Stimulated activated CD4-positive, alpha-beta T cell treated with anti-CD3 and anti-CD28 coated beads, Interleukin-12 subunit alpha, Interleukin-12 subunit beta, amount 100 ng/mL, for 24 hours (primary cell): Measurements from ENCODE around the gene KTN1.

Source experiments
- DNase-seq, 2 experiments: peaks; one replicate each; pipeline ENCODE4 v3.0.0-alpha.2; 2020; ENCODE audit warnings: low read depth in 2 of 2

The KTN1 gene

DNA sequence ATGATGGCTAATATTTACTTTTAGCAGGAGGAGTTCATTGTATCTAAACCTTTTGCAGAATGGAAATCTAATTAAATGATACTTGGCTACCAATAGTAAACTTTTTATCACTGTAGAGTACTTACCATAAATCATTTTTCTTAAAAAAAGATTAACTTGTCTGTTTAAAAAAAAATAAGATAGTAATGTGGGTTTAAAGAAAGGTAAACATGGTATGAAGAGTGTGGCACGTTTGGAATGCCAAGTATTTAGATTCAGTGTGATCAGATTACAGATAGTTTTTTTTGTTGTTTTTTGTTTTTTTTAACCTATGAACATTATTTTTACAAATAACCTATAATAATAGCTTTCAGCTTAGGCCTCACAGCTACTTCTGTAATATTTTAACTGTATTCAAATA lies 25.8 kb downstream of the KTN1 start:
- no peak for DNase-seq

DNA sequence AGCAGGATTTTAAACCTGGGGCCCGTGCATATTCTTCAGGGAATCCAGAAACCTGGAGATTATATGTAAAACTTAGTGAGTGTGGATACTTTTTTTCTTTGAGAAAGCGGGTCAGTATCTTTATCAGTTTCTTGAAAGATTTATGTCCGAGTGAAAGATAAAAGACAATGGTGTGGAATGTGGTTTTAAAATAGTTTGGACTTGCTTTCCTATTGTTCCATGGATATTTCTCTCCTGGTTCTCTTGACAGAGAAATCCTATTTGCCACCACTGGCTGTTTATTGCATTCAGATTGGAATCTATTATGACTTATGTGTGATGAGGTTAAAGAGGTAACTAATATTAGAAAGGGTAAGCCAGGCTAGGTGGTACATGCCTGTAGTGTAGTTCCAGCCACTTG lies 27.4 kb downstream of the KTN1 start:
- no peak for DNase-seq

DNA sequence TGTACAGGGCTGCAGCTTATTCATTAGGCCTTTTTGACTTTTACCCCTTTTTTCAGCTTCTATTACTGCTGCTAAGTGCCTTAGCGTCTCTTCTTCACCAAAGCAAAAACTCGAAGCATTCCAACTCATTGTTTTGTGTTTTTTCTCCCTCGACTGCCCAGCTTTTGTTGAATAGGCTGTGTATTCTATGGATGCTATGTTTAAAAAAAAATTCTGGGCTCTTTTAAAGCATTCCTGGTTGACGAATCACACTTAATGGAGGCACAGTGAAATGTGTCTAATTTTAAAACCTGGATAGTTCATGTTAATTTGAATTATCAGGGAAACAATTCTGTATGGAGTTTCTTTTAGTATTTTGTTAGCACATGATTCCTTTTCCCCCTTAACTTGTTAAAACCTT lies 29.7 kb downstream of the KTN1 start:
- no peak for DNase-seq

DNA sequence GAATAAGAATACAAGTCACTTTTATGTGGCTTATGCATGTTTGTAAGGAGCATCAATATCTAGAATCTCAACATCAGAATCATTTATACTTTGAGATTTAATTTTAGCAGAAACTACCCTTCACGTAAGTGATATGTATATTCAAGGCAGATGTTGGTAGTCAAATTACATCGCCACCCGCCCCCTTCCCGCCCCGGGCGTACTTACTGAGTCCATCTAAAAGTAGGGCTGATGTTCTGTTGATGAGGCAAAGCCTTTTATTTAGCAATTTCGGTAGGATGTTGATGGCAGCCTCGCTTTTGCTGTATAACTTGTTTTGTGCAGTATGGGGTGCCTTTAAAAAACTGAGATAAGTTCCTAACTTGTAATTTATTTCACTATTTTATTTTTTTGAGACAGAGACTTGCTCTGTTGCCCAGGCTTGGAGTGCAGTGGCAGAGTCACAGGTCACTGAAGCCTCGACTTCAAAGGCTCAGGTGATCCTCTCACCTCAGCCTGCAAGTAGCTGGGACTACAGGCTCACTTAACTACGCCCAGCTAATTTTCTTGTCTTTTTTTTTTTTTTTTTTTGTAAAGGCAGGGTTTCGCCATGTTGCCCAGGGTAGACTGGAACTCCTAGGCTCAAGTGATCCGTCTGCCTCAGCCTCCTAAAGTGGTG lies 30.8 kb downstream of the KTN1 start:
- no peak for DNase-seq

DNA sequence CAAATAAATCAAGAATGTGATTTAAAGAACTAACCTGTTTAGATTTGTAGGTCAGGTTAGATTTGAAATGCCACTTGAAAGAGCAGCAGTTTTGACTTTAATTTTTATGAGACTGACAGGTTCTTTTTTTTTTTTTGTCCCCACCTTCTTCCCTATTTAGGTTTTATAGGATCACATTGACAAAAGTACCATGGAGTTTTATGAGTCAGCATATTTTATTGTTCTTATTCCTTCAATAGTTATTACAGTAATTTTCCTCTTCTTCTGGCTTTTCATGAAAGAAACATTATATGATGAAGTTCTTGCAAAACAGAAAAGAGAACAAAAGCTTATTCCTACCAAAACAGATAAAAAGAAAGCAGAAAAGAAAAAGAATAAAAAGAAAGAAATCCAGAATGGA lies 31.9 kb downstream of the KTN1 start:
- no peak for DNase-seq

DNA sequence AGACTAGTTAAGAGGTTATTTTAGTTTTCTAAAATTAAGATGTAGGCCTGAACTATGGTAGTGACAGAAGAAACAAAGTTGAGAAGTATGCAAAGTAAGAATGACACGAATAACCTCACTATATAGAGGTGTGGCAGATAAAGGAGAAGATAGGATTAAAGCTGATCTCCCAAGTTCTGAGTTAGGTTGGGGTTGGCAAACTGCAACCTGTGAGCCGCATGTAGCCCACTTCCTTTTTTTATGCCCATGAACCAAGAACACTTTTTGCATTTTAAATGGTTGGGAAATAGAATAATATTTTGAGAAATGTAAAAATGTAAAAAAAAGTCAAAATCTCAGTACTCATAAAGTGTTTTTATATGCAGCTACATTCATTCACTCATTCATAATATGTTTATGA lies 34.3 kb downstream of the KTN1 start:
- no peak for DNase-seq

DNA sequence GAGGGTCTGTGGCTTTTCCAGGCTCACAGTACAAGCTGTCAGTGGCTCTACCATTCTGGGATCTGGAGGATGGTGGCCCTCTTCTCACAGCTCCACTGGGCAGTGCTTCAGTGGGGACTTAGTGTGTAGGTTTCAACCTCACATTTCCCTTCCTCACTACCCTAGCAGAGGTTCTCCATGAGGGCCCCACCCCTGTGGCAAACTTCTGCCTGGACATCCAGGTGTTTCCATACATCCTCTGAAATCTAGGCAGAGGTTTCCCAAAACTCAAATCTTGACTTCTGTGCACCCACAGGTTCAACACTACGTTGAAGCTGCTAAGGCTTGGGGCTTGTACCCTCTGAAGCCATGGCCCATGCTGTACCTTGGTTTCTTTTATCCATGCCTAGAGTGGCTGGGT lies 40.3 kb downstream of the KTN1 start:
- DNase-seq: no peak

DNA sequence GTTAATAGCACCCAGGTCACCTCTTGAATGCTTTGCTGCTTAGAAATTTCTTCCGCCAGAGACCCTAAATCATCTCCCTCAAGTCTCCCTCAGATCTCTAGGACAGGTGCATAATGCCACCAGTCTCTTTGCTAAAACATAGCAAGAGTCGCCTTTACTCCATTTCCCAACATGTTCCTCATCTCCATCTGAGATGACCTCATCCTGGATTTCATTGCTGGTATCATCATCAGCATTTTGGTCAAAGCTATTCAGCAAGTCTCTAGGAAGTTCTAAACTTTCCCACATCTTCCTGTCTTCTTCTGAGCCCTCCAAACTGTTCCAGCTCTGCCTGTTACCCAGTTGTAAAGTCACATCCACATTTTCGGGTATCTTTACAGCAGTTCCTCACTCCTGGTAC lies 41.0 kb downstream of the KTN1 start:
- no peak for DNase-seq

DNA sequence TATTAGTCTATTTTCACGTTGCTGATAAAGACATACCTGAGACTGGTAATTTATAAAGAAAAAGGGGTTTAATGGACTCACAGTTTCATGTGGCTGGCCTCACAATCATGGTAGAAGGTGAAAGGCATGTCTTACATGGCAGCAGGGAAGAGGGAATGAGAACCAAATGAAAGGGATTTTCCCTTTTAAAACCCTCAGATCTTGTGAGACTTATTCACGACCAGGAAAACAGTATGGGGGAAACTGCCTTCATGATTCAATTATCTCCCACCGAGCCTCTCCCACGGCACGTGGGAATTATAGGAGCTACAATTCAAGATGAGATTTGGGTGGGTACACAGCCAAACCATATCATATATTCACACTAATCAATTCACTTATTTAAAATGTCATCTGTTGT lies 41.4 kb downstream of the KTN1 start:
- DNase-seq: no peak

DNA sequence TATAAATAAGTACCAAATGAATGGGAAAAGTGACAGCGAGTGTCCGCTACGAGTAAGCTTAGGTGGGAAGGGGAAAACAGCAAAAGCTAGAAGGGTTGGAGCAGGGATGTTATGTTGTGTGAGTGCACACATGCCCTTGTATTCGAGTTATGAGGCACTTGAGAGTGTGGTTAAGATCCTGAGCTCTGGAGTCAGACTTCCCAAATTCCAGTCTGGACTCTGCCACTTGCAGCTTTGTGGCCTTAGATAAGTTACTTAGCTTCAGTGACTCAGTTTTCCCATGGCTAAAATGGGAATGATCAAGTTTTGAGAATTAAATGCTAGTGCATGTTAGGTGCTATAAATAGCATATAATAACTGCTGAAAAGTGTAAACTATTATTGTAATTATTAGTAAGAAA lies 44.9 kb downstream of the KTN1 start:
- DNase-seq: no peak

DNA sequence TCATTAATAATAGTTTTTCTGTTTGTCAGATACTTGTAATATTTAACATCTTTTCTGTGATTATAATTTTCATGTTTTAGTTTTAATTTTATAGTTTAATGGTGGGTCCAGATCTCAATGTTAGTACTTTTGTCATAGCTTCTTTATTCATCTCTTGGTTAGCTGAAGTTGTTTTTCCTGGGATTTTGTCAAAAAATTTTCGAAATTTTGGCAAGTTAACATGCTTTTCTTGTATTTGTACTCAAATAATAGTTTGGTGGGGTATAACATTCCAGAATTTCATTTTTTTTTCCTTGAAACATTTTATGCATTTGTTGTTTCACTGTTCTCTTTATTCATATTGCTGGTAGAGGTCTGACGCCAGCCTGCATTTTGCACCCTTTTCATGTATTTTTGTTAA lies 45.5 kb downstream of the KTN1 start:
- DNase-seq: no peak

DNA sequence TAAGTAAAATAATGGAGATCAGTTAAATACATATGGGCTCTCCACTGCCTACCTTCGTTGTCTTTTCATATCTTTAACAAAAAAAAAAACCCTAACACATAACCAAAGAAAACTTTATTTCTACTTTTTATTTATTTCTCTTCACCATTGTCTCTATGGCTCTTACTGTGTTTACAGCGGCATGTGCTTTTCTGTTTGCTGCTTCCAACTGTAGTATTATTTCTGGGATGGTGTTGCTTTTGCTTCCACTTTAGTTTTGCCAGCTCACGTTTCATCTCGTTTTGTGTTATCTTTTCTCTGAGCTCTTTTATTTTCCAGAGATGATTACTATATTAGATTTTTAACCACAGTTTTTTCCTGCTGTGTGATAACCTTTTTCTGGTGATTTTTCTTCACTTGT lies 46.1 kb downstream of the KTN1 start:
- DNase-seq: no peak

DNA sequence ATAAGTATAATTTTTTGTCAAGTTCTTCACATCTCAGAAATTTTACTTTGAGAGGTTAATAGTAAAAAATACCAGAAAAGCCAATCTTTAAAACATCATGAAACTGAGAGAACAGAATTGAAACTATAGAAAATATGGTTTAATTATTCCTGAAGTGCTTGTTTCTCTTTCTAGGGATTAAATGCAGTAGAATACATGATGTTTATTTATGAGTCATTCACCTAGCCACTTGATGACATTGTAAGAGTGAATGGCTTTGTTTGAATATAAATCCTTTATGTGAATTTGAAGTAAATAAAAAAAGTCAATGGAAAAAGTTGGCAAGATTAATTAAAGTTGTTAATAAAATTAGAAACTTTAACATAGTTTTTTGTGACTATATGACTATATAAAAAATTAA lies 48.4 kb downstream of the KTN1 start:
- no peak for DNase-seq

DNA sequence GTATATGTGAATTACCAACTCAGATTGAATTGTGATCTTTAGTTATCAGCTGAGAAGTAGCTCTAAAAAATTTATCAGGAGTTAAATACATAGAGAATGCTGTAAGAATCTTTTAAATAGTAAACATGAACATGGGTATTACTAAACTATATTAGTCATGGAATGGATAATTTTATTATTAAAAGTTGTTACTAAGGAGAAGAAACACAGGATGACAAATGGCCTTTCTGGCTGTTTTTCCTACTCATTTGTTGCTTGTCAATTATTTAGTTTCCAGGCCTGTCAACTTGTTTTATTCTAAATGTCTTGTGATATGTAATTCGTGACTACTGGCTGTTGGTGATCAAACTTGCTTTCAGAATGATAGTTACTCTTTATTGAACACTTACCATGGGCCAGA lies 58.7 kb downstream of the KTN1 start:
- no peak for DNase-seq

DNA sequence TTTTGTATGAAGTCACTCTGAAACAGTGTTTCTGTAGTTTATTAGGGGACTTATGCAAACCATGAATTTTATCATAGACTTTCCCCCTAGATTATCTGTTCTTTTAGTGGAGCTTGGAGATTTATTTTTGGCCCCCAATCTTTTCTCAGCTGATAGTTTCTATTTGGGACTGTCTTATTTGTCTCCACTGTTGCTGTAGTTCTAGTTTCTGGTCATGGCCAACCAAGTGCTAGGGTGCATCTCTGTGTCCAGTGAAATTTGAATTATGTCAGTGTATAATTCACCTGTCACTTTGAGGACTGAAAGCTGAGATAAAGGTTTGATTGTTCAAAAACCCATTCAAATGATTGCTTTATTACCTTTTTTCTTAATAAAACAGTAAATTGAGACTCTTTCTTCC lies 61.3 kb downstream of the KTN1 start:
- DNase-seq: no peak

DNA sequence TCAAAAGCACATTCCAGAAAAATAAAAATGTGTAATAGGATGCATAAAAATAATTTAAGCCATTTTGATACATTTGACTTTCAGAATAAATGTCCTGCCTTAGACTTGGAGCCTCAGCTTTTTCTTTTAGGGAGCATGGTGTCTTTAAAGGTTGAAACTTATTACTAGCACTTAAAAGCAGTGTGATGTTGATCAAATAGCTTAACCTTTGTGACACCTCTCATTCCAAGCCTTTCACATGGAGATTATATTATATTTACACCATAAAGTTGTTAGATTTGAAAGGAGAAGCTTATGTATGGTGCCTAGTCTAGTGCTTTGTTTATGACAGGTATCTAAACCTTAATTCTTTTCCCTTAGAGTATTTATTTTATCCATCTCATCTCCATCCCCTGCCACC lies 61.9 kb downstream of the KTN1 start:
- no peak for DNase-seq

DNA sequence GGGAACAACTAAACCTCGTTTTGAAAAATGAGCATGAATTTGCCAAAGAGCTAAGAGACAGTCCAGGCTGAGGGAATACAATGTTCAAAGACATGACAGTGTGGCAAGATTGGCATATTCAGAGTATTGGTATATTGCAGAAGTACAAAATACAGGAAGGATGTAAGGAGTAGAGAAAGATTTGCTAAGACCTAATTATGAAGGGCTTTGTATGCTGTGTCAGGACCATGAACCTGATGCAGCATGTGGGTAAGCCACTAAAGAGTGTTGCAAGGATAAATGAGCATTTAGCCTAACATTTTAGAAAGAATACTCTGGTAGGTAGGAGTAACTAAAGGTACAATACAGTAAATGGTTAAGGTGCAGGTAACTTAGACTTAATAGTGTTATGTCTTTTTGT lies 65.1 kb downstream of the KTN1 start:
- DNase-seq: no peak

DNA sequence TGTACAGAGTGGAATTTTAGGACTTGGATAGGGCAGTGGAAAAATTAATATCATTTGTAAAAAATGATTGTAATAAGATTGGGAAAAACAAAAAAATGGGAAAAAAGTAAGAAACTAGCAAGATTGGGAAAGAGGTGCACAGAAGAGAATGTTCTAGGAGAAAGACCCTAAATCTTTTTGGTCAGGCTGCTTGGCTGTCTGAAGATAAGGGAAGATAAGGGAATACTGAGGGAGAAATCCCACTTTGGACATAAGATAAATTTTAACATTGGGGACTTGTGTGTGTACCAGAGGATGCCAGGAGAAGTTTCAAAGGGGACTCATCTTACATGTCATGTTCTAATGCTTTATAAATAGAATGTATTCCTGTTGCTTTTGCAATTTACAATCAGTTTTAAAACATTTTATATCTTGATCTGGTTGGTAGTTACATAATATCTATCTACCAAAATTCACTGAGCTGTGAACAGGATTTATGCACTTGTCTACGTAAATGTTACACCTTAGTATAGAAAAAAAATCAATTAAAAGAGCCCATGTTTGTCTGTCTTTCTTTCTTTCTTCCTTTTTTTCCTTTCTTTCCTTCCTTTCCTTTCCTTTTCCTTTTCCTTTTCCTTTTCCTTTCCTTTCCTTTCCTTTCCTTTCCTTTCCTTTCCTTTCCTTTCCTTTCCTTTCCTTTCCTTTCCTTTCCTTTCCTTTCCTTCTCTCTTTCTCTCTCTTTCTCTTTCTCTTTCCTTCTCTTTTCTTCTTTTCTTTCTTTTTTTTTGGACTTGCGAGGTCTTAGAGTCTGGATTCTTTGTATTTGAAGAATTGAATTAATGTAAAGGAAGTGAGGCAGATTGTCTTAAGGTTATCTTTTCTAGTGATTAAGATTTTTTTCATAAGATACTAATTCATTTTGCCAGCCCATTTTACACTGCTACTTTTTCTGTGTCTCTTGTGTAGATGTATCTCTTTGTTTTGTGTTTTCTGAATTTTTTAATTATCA lies 66.1 kb downstream of the KTN1 start:
- no peak for DNase-seq

DNA sequence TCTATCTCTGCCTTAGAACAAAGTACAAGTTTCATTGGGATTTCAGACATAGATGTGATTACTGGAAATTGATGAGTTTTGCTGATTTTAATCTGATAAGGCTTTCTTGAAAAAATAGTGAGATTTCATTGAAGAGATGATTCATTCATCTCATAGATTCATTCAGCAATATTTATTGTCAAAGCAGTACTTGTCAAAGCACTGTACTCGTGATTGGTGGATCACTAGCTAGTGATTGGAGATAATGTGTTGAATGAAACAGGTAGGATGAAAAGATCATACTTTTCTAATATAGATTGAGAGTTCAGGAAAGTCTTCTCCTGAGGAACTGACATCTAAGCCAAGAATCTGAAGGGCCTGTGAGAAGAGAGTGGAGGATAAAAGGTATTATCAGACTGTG lies 71.0 kb downstream of the KTN1 start:
- no peak for DNase-seq

DNA sequence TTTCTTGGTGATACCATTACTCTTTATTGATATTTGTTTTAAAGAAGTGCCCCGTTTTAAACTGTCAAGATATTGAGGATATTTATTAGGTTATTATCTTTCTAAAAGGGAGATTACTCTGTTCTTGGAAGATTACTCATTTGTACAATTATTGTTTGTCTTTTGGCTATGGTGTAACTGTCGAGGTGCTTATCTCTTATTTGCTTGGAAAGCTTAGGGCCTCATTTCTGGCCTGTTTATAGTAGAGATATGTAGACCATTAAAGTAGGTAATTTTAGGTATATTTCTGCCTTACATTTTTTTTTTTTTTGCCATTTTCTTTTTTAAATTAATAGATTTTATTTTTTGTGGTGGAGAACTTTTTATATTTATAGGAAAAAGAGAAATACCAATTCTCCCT lies 74.2 kb downstream of the KTN1 start:
- DNase-seq: no peak

DNA sequence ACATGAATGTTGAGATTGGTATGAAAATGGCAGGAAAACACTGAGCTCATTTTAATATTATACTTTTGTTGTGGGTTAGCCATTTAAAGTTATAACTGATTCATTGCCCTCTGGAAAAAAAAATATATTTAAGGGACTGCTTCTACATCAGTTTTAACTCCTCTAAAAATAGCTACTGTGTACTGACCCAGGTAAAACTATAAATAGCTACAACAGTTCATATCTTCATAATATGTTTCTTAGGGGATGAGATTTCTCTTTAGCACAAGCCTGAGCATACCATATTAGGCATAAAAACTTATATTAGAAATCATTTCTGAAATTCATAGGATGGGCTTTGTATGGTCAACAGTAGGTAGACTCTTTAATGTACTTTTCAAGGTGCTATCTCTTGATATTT lies 81.0 kb downstream of the KTN1 start:
- DNase-seq: no peak

DNA sequence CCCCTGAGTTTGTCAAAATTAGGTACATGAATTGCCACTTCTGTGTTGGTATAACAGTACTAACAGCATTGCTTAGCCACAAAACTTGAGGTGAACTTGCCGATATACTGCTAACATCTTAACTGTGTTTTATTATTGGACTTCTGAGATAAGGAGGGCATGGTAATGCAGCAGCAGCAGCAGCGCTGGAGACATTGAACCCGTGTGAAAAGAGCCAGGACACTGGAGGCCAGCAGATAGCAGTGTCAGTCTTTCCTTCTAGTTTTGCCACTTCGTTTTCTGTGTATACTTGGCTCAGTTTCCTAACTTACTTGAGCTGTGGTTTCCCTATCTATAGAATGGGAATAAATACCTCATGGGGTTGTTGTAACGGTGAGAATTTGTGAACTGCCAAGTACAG lies 82.7 kb downstream of the KTN1 start:
- no peak for DNase-seq

DNA sequence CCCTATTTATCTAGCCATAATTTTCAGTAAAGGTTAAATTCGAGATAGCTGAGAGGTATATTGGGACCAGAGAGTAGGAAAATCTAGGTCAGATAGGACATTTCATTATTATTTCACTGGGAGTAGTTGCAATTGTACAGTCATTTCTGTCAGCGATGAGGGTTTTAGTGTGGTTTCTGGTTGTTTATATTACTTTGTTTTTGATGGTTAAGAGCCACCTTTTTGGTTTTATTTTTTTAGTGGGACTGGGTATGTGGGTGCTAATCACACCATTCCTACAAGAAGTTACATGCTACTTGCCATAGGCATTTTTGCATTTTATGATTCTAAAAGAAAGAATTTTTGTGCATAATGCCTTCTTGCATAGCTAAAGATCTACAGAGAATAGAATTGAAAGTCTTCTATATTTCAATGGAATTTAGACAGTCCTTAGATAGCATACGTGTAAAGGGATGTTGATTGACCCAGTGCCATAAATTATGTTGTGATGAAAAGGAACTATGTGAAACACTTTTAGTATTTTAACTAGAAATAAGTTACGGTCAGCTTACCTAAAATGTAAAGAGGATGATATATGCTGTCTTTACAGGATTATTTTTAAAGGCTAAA lies 85.2 kb downstream of the KTN1 start:
- no peak for DNase-seq
